IMR-90 (cell line): Measurements from ENCODE around the gene TMEM235.

Experiments used
- CTCF ChIP-seq: conservative IDR thresholded peaks from 2 replicates; pipeline ENCODE4 v1.5.1; 2012; ENCODE audit warnings: mild to moderate bottlenecking, low read depth, low read length, improper control_type of control experiment
- MXI1 ChIP-seq: IDR thresholded peaks from 2 replicates; pipeline ENCODE4 v1.6.1; 2012; ENCODE audit warnings: low read depth, mild to moderate bottlenecking, low read length, moderate library complexity, borderline replicate concordance
- POLR2A ChIP-seq: IDR thresholded peaks from 2 replicates; pipeline ENCODE4 v1.6.1; 2012; ENCODE audit warnings: mild to moderate bottlenecking, low read depth, low read length
- RFX5 ChIP-seq: IDR thresholded peaks from 2 replicates; pipeline ENCODE4 v1.8.0; 2012; ENCODE audit warnings: low read depth, mild to moderate bottlenecking, low read length, moderate library complexity
- USF2 ChIP-seq: fragments of 150-350 bp; IDR thresholded peaks from 2 replicates; pipeline ENCODE4 v1.6.1; 2017; ENCODE audit warnings: mild to moderate bottlenecking, antibody characterized with exemption, low read length, low read depth

GRCh38 chr17:78247304-78247703 is 15.9 kb downstream of the TMEM235 start:
- TF ChIP-seq POLR2A (no peak), RFX5 (no peak), MXI1 (no peak), CTCF (no peak), USF2 (no peak)
